Putamen (tissue), 1 donor: ENCODE results near the gene COPG1.

Source experiments
- DNase-seq: peaks from one replicate; pipeline ENCODE4 v3.0.0-alpha.2; 2016; ENCODE audit warnings: low spot score

COPG1 gene

DNA sequence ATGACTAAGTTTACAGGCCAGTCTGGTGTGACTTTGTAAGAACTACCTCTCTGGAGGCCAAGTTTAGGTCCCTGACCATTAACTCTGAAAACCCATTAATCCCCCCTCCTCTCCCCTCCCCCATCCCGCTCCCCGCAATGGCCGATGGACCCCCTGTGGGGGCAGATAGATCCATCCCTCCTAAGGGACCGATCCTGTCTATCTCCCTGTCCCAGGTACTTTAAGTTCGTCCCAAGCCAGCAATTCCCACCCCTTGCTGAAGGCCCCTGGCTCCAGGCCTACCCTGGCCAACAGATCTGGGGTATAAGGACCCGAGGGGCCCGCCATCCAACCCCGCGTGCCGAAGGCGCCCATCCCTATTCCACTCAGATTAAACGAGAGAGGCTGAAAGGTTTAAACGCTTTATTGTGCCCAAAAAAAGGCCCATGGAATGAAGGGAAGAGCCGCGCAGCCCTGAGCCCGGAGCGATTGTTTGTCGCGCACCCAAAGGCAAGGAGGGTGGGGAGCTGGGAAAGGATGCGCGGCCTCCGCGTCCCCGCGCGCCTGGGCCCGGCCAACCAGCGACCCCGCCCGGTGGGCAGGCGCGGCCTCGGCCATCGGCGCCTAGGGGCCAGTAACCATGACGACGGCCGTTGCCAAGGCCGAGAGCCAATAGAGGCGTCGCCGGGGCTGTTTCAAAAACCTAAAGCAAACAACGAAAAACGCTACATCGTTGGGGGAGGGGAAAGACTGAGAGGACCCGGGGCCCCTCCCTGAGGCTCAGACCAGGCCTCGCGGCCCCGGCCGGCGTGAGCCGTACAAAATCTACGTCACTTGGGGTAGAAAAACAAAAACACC lies 65.2 kb downstream of the COPG1 start:
- peak; percentile 85 for DNase-seq

DNA sequence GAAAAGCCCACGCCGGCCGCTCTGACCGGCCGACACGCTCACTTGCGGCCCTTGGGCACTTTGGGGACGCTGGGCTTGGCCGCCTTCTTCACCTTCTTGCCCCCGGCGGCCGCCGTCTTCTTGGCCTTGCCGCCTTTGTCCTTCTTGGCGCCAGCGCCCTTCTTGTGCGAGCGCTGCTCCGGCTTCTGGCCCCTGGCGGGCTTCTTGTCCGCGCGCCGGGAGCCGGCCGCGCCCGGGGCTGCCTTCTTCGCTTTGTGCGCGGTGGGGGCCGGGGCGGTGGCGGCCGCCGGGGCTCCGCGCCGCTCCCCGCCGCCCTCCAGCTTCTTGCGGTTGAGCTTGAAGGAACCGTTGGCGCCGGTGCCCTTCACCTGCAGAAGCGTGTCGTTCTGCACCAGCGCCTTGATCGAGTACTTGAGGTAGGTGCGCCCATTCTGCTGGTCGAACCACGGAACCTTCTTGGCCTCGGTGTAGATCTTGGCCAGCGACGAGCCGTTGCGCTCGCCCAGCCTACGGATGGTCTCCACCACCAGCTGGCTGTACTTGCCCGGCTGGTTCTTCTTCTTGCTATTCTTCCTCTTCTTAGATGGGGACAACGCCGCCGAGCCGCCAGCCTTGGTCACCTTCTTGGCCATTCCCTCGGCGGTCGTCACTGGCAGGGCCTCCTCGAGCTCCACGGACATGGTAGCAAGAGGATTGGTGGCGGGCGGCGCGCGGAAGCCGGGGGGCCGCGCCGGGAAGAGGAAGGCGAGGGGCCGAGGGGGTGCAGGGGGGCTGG lies 66.0 kb downstream of the COPG1 start:
- peak; percentile 26 for DNase-seq

DNA sequence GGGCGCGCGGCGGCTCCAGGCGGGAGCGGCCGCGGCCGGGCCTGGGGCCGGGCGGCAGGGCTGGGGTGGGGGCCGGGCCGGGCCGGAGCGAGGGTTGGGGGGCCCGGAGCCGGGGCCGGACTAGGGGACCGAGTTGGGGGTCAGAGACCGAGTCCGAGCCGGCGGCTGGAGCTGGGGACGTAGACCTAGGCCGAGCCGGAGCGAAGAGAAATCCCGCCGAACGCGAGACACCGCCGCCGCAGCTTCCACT lies 66.5 kb downstream of the COPG1 start:
- DNase-seq, result no peak

DNA sequence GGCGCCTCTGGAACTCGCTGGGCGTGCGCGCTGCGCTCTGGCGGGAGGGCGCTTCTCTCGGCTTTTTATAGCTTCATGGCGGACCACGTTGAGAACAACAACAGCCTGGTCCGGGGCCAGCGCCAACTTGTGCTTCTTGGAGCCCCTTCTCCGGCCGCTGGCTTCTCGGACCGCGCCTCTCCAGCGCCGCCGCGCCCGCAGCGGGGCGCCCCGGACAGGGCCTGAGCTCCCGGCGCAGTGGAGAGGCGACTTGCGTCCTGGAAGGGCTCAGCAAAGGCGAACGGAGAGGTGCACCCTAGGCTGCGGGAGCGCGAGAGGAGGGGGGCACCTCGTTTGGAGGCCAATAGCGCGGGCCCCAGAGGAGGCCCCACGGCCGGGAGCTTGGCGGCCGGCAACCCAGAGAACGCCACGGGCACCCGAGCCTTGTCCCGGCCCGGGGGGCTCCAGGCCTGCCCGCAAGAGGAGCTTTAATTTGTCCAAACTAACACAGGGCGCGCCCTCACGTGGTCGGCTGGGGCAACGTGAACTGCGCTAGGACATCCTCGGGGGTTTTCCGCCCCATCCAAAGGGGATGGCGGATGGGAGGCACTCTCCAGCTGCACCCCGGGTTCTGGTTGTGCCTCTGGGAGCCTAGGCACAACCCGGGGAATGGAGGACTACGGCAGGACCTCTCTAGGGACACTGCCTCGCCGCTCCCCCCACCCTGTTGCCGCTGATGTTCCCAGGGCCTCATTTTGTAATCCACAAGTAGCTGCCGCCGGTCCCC lies 67.0 kb downstream of the COPG1 start:
- peak; percentile 80 for DNase-seq

- no peak for DNase-seq
Observed at GRCh38 chr3:129317014-129317771, 67.8 kb downstream of the COPG1 start.

DNA sequence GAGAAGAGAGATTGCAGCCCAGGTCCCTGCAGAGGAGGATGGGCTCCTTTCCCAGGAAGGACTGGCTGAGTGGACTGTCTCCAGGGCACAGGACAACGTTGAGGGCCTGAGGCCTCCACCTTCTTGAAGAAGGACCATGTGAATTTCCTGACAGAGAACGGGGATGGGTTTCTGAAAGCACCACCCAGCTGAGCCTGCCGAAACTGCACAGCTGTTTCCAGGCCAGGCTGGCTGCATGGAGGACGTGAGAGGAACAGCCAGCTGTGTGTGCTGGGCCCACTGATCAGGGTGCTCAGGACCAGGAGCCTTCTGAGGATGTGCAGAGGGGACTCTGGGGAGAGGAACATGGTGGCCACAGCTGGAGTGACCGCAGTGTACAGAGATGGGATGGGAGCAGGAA lies 68.4 kb downstream of the COPG1 start:
- no peak for DNase-seq

DNA sequence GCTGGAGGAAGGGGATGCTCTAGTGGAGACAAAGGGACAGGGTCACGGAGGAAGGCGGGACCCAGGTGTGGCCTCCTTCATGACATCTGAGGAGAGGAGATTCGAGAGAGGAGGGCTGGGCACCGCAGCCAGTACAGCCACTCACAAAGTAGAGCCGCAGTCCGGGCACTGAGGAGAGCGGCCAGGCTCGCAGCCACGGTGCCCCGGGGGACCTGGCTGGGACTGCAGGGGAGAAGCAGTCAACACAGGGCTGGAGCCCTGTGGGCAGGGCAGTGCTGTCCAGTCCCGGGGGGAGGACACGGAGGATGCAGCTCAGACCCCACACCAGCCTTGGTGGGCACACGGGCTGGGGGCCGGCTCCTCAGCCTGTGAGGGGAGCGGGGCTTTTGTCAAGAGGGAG lies 69.5 kb downstream of the COPG1 start:
- DNase-seq, result no peak

GRCh38 chr3:129320261-129320660 lies 70.9 kb downstream of the COPG1 start:
- DNase-seq, result no peak

- DNase-seq, result no peak
Observed at GRCh38 chr3:129320825-129321487, 71.5 kb downstream of the COPG1 start.

- DNase-seq, result no peak
Observed at GRCh38 chr3:129321887-129322286, 72.5 kb downstream of the COPG1 start.

DNA sequence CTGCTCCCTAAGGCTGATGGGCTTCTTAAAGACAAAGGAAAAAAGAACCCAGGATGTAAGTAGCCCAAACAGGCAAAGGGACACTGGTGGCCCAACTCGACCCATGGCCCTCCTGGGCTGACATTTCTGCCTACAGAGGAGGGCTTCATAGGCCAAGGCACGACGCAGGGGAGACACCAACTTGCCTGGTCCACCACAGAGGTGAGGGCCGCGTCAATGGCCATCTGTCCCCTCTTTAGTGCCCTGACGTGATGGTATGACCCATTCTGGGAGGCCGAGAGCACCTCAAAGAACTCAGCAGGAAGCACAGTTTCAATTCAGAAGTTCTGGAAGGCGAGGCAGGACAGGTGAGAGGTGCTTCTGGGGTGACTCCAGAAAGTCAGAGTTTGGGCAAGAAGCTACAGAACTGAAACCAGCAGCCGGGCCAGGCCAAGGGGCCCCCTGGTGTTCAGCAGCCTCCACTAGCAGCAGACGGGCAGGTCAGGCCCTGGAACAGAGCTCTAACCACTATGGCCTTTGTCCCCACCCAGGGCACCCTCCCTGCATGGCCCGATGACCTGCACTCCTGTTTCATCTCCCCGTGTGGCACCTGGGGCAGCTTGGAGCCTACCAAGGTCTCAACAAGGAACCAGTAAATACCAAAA lies 74.4 kb downstream of the COPG1 start:
- DNase-seq, result no peak

DNA sequence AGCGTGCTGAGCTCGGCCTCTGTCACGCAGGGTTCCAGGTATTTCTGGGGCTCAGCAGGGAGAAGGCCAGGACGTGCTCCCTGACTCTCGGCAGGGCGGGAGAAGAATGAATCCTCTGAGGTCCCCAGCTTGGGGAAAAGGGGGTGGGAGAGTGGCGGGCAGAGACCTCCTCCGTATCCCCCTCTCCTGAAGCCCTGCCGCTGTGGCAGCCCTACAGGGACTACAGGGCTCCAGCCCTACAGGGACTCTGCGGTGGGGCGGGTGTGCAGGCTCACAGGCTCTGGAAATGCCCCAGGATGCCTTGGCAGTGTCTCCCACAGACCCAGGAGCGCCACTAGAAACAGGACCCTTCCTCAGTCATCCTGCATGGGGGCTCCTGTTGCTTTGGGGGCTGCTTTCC lies 75.4 kb downstream of the COPG1 start:
- DNase-seq, result no peak

DNA sequence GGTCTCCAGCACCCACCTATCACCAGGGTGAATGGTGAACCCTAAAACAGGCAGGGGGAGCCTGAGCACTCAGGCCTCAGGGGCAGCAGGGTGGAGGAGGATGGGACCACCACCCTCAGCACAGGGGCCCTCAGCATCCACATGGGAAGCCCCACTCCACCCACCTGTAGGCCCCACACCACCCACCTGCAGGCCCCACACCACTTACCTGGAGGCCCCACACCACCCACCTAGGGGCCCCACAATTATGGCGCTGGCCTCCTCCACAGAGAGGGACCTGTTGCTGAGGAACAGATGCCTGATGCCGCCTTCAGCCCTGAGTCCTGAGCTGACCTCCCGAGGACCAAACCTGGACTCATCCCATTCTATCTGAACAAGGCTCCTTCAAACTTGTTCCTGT lies 76.0 kb downstream of the COPG1 start:
- no peak for DNase-seq

DNA sequence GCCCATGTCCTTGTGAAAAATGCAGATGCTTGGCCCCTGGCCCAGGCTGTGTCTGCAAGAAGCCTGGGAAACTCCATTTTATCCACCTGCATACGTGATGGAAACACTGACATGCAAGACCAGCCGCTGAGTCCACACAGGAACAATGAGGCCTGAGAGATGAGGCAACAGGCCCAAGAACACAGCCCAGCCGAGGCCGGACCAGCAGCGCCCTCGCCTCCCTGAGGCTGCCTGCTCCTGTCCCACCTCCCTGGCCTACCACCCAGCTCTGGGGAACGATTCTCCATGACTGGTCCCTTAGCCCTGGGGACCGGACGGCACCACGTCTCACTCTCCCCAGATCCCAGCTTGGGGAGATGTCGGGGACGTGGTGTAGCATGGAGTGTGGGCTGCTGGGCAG lies 76.7 kb downstream of the COPG1 start:
- no peak for DNase-seq

- DNase-seq, result no peak
Observed at GRCh38 chr3:129326595-129326994, 77.2 kb downstream of the COPG1 start.
